ENCODE results near the gene NUP98. TPM values are rescaled to one million over a fixed set of nuclear protein-coding genes. Genes with fewer than 3 reads are reported as not detected.

NUP98 gene
- total and polyA plus RNA-seq, 10 of the 15 experiments (the other 5 are each of a cell fraction or from before 2014, with no cell fraction given), result 21.7 to 108 (median 78.9) TPM

DNA sequence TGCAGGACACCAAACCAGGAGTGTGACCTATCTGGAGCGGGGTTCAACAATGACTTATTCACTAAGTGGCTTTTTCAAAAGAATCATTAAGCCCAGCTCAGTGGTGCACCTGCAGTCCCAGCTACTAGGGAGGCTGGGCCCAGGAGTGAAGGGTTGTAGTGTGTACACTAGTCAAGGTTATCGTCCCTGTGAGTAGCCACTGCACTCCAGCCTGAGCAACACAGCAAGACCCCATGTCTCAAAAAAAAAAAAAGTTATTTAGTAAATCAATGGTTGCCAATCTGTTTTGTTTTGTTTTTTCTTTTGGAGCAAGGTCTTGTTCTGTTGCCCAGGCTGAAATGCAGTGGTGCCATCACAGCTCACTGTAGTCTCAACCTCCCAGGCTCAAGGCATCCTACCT, 35.5 kb upstream of the NUP98 start:
- Histone ChIP-seq H3K4me2 (ENCODE audit: control insufficient read depth, insufficient read depth) (no peak overlapping the region), H4K20me1 (ENCODE audit: control insufficient read depth, insufficient read depth) (no peaks in the 10 kb centered on the region; the same call in none of the 2 replicates), H3K79me2 (ENCODE audit: control insufficient read depth, insufficient read depth, low read length) (peaks cover 78% of the 10 kb centered on the region), H3K9me3 (replicated peaks; ENCODE audit: control insufficient read depth, insufficient read depth, low read length) (no peaks in the 10 kb centered on the region), H2AFZ (ENCODE audit: control insufficient read depth, low read depth, low read length) (no peak overlapping the region), H3K4me1 (ENCODE audit: control insufficient read depth, insufficient read depth, low read length) (peaks cover 34% of the 10 kb centered on the region), H3K9ac (ENCODE audit: control insufficient read depth, insufficient read depth, low read length) (no peak overlapping the region), H3K27me3 (replicated peaks in 1 of 2; ENCODE audit: control insufficient read depth in 2 of 2, insufficient read depth in 2 of 2, low read length in 1 of 2) (no peaks in the 10 kb centered on the region), H3K27ac (ENCODE audit: control insufficient read depth, insufficient read depth) (no peak overlapping the region), H3K4me3 (no peak overlapping the region), H3K36me3 (ENCODE audit: control insufficient read depth in 2 of 2, insufficient read depth in 2 of 2, low read length in 1 of 2) (peaks cover 15 to 33% of the 10 kb centered on the region in 2 experiments)
- in situ Hi-C loops (cut with MboI) (loop anchor here (25.0 kb wide), 1 partner anchor 554 kb away; the partner anchor contains the start of gene TRIM21), intact Hi-C loops (cut with micrococcal nuclease; ENCODE audit: unreplicated experiment) (no loop called here)
- no peak for ATAC-seq
- CTCF ChIA-PET, result interaction anchor here (1.2 to 39.6 kb wide), 5 partner anchors 9 to 32 kb away, joined by 3 to 1047 read pairs (median 12); partner anchors contain the start of genes PGAP2 and STIM1
- no peak for FAIRE-seq
- POLR2A ChIA-PET, result interaction anchor here (3.4 kb wide), 1 partner anchor 8 kb away, joined by 16 read pairs; the partner anchor contains the start of gene RHOG
- TF ChIP-seq MYC (IDR thresholded peaks at IDR 0.05; ENCODE audit: insufficient read depth, insufficient read length, insufficient replicate concordance, low read length, severe bottlenecking) (no peak), POLR2AphosphoS5 (IDR thresholded peaks at IDR 0.05; ENCODE audit: low read length) (peak; percentile 13; the same call in 1 of the 2 replicates), ESRRA (IDR thresholded peaks at IDR 0.05; ENCODE audit: low read length) (no peak), ATF3 (IDR thresholded peaks at IDR 0.05; ENCODE audit: borderline replicate concordance, extremely low read depth, low read depth, low read length) (no peak)
- BruUV-seq (replicated peaks), result no TSS peak
- RAD21 ChIA-PET (ENCODE audit: unreplicated experiment), result interaction anchor here (1.4 to 12.7 kb wide), 2 partner anchors 22 to 239 kb away, joined by 4 to 304 read pairs; partner anchors contain the start of gene STIM1
- SMC1A ChIA-PET (ENCODE audit: uncharacterized antibody, unreplicated experiment), result interaction anchor here (1.0 to 12.4 kb wide), 5 partner anchors 19 to 241 kb away, joined by 3 to 188 read pairs (median 4); partner anchors contain the start of genes PGAP2 and STIM1
- 67% methylated on average over 2 of the region's 2 CpGs for WGBS (ENCODE audit: insufficient coverage, insufficient replicate concordance, low lambda C conversion rate, missing lambda C conversion rate)
- no peak for DNase-seq (ENCODE audit: low read depth, low spot score)

Measured in GM12878 (cell line).